ENCODE measurements around the gene FGF14.

Gene FGF14

GRCh38 chr13:102401766-102402165, at the start of gene FGF14:
Gene FGF14 (minus strand): TSS chr13:102402048.
- no peaks in the 10 kb centered on the region for H3K9me3 ChIP-seq (ENCODE audit: insufficient read depth, low read length)
- no peak for TF ChIP-seq YY1 (IDR thresholded peaks at IDR 0.05; ENCODE audit: insufficient read depth, insufficient read length)
- no peak for TF ChIP-seq SUZ12 (IDR thresholded peaks at IDR 0.05; ENCODE audit: extremely low read depth, insufficient read depth, insufficient read length)
- TF ChIP-seq ZNF274 (IDR thresholded peaks at IDR 0.05; ENCODE audit: low read depth, low read length): no peak
- no peaks in the 10 kb centered on the region for H3K4me1 ChIP-seq (ENCODE audit: insufficient read depth, insufficient read length)
- peaks cover 32% of the 10 kb centered on the region for H3K27me3 ChIP-seq (ENCODE audit: insufficient read depth, insufficient read length)
- H3K36me3 ChIP-seq (ENCODE audit: insufficient read depth, insufficient read length, low read length): no peaks in the 10 kb centered on the region
- peak within 1 kb of the TSS; percentile 64 for H3K9ac ChIP-seq (ENCODE audit: insufficient read length, low read depth)
- H3K4me3 ChIP-seq (ENCODE audit: insufficient read length, low read depth): peak within 1 kb of the TSS; percentile 58
- no peak for DNase-seq (ENCODE audit: low read depth, low spot score)

- DNase-seq (ENCODE audit: low read depth, low spot score): peak; percentile 8
- no peaks in the 10 kb centered on the region for H3K27me3 ChIP-seq (ENCODE audit: insufficient read depth, insufficient read length)
These were observed 41.4 kb upstream of the FGF14 start for GRCh38 chr13:102443249-102443648.

GRCh38 chr13:102441085-102441484, 39.2 kb upstream of the FGF14 start:
- Histone ChIP-seq H3K4me1 (ENCODE audit: insufficient read depth, insufficient read length) (no peaks in the 10 kb centered on the region), H3K4me3 (ENCODE audit: insufficient read length, low read depth) (no peak overlapping the region), H3K36me3 (ENCODE audit: insufficient read depth, insufficient read length, low read length) (no peaks in the 10 kb centered on the region), H3K9ac (ENCODE audit: insufficient read length, low read depth) (no peak overlapping the region), H3K27me3 (ENCODE audit: insufficient read depth, insufficient read length) (no peaks in the 10 kb centered on the region), H3K9me3 (ENCODE audit: insufficient read depth, low read length) (no peaks in the 10 kb centered on the region)
- no peak for DNase-seq (ENCODE audit: low read depth, low spot score)
- no peak for TF ChIP-seq ZNF274 (IDR thresholded peaks at IDR 0.05; ENCODE audit: low read depth, low read length)
- TF ChIP-seq SUZ12 (IDR thresholded peaks at IDR 0.05; ENCODE audit: extremely low read depth, insufficient read depth, insufficient read length): no peak
- no peak for TF ChIP-seq YY1 (IDR thresholded peaks at IDR 0.05; ENCODE audit: insufficient read depth, insufficient read length)

More at GRCh38 chr13:102443249-102443648, 41.4 kb upstream of the FGF14 start:
- Histone ChIP-seq H3K9me3 (ENCODE audit: insufficient read depth, low read length) (no peaks in the 10 kb centered on the region), H3K9ac (ENCODE audit: insufficient read length, low read depth) (no peak overlapping the region), H3K36me3 (ENCODE audit: insufficient read depth, insufficient read length, low read length) (no peaks in the 10 kb centered on the region), H3K4me1 (ENCODE audit: insufficient read depth, insufficient read length) (no peaks in the 10 kb centered on the region), H3K4me3 (ENCODE audit: insufficient read length, low read depth) (no peak overlapping the region)
- no peak for TF ChIP-seq ZNF274 (IDR thresholded peaks at IDR 0.05; ENCODE audit: low read depth, low read length)
- TF ChIP-seq SUZ12 (IDR thresholded peaks at IDR 0.05; ENCODE audit: extremely low read depth, insufficient read depth, insufficient read length): no peak
- TF ChIP-seq YY1 (IDR thresholded peaks at IDR 0.05; ENCODE audit: insufficient read depth, insufficient read length): no peak

GRCh38 chr13:102440259-102440936, 38.5 kb upstream of the FGF14 start:
- Histone ChIP-seq H3K9ac (ENCODE audit: insufficient read length, low read depth) (no peak overlapping the region), H3K4me1 (ENCODE audit: insufficient read depth, insufficient read length) (no peaks in the 10 kb centered on the region), H3K27me3 (ENCODE audit: insufficient read depth, insufficient read length) (no peaks in the 10 kb centered on the region), H3K36me3 (ENCODE audit: insufficient read depth, insufficient read length, low read length) (no peaks in the 10 kb centered on the region), H3K9me3 (ENCODE audit: insufficient read depth, low read length) (no peaks in the 10 kb centered on the region), H3K4me3 (ENCODE audit: insufficient read length, low read depth) (no peak overlapping the region)
- TF ChIP-seq YY1 (IDR thresholded peaks at IDR 0.05; ENCODE audit: insufficient read depth, insufficient read length): no peak
- TF ChIP-seq ZNF274 (IDR thresholded peaks at IDR 0.05; ENCODE audit: low read depth, low read length): no peak
- no peak for TF ChIP-seq SUZ12 (IDR thresholded peaks at IDR 0.05; ENCODE audit: extremely low read depth, insufficient read depth, insufficient read length)
- no peak for DNase-seq (ENCODE audit: low read depth, low spot score)

GRCh38 chr13:102422690-102423089, 20.8 kb upstream of the FGF14 start:
- H3K4me1 ChIP-seq (ENCODE audit: insufficient read depth, insufficient read length): no peaks in the 10 kb centered on the region
- H3K4me3 ChIP-seq (ENCODE audit: insufficient read length, low read depth): no peak overlapping the region
- no peak overlapping the region for H3K9ac ChIP-seq (ENCODE audit: insufficient read length, low read depth)
- DNase-seq (ENCODE audit: low read depth, low spot score): no peak
- TF ChIP-seq SUZ12 (IDR thresholded peaks at IDR 0.05; ENCODE audit: extremely low read depth, insufficient read depth, insufficient read length) (no peak), YY1 (IDR thresholded peaks at IDR 0.05; ENCODE audit: insufficient read depth, insufficient read length) (no peak), ZNF274 (IDR thresholded peaks at IDR 0.05; ENCODE audit: low read depth, low read length) (no peak)
- peaks cover 13% of the 10 kb centered on the region for H3K9me3 ChIP-seq (ENCODE audit: insufficient read depth, low read length)
- H3K36me3 ChIP-seq (ENCODE audit: insufficient read depth, insufficient read length, low read length): no peaks in the 10 kb centered on the region
- no peaks in the 10 kb centered on the region for H3K27me3 ChIP-seq (ENCODE audit: insufficient read depth, insufficient read length)

GRCh38 chr13:102405499-102406100, 3.8 kb upstream of the FGF14 start:
- H3K9ac ChIP-seq (ENCODE audit: insufficient read length, low read depth): no peak overlapping the region
- peaks cover 13% of the 10 kb centered on the region for H3K27me3 ChIP-seq (ENCODE audit: insufficient read depth, insufficient read length)
- H3K9me3 ChIP-seq (ENCODE audit: insufficient read depth, low read length): no peaks in the 10 kb centered on the region
- H3K36me3 ChIP-seq (ENCODE audit: insufficient read depth, insufficient read length, low read length): no peaks in the 10 kb centered on the region
- no peaks in the 10 kb centered on the region for H3K4me1 ChIP-seq (ENCODE audit: insufficient read depth, insufficient read length)
- H3K4me3 ChIP-seq (ENCODE audit: insufficient read length, low read depth): no peak overlapping the region
- no peak for DNase-seq (ENCODE audit: low read depth, low spot score)
- TF ChIP-seq ZNF274 (IDR thresholded peaks at IDR 0.05; ENCODE audit: low read depth, low read length): no peak
- TF ChIP-seq SUZ12 (IDR thresholded peaks at IDR 0.05; ENCODE audit: extremely low read depth, insufficient read depth, insufficient read length): no peak
- TF ChIP-seq YY1 (IDR thresholded peaks at IDR 0.05; ENCODE audit: insufficient read depth, insufficient read length): no peak

- no peaks in the 10 kb centered on the region for H3K9me3 ChIP-seq (ENCODE audit: insufficient read depth, low read length)
- H3K27me3 ChIP-seq (ENCODE audit: insufficient read depth, insufficient read length): peaks cover 32% of the 10 kb centered on the region
- TF ChIP-seq ZNF274 (IDR thresholded peaks at IDR 0.05; ENCODE audit: low read depth, low read length): no peak
- no peak for TF ChIP-seq SUZ12 (IDR thresholded peaks at IDR 0.05; ENCODE audit: extremely low read depth, insufficient read depth, insufficient read length)
- no peak for TF ChIP-seq YY1 (IDR thresholded peaks at IDR 0.05; ENCODE audit: insufficient read depth, insufficient read length)
- H3K4me1 ChIP-seq (ENCODE audit: insufficient read depth, insufficient read length): no peaks in the 10 kb centered on the region
- H3K9ac ChIP-seq (ENCODE audit: insufficient read length, low read depth): peak overlapping the region; percentile 63
- peak; percentile 73 for DNase-seq (ENCODE audit: low read depth, low spot score)
- H3K36me3 ChIP-seq (ENCODE audit: insufficient read depth, insufficient read length, low read length): no peaks in the 10 kb centered on the region
- peak overlapping the region; percentile 42 for H3K4me3 ChIP-seq (ENCODE audit: insufficient read length, low read depth)
These were observed 442 bp upstream of the FGF14 start for GRCh38 chr13:102402290-102402689.
